Transverse colon (tissue), 4 donors: ENCODE results near the gene KCNQ1OT1.

Experiments
- CTCF ChIP-seq, 5 experiments: fragments of 200-600 bp in 3 of 5; fragments of 450-650 bp in 2 of 5; sonication (generic) in 3 of 5; IDR thresholded peaks; 1 replicate in 2 of 5; 2 replicates in 3 of 5; pipeline ENCODE4 v1.5.1; 2016 to 2017; ENCODE audit warnings: antibody characterized with exemption in 5 of 5, inconsistent platforms in 3 of 5, mild to moderate bottlenecking in 2 of 5, moderate library complexity in 1 of 5
- POLR2A ChIP-seq: fragments of 450-650 bp; IDR thresholded peaks from one replicate; pipeline ENCODE4 v1.6.1; 2016; ENCODE audit warnings: antibody characterized with exemption, mild to moderate bottlenecking, moderate library complexity
- POLR2AphosphoS5 ChIP-seq, 3 donors: sonication (generic); formaldehyde crosslinking; IDR thresholded peaks; one replicate each; pipeline ENCODE4 v1.6.1; 2016; ENCODE audit warnings: antibody characterized with exemption in 3 of 3

GRCh38 chr11:2708151-2708581, 8.4 kb upstream of the KCNQ1OT1 start:
- TF ChIP-seq POLR2AphosphoS5 (IDR thresholded peaks at IDR 0.05) = no peak
- TF ChIP-seq CTCF (IDR thresholded peaks at IDR 0.05) = no peak
- TF ChIP-seq POLR2A = no peak
